Non-pigmented ciliary epithelial cell (primary cell): ENCODE data around the gene B3GALT4.

Experiments used
- DNase-seq: peaks from one replicate; pipeline ENCODE4 v3.0.0-alpha.2; 2010; ENCODE audit warnings: low read depth

Gene B3GALT4

GRCh38 chr6:33315793-33316602 is 39.1 kb downstream of the B3GALT4 start:
- no peak for DNase-seq

- DNase-seq: no peak
Observed at GRCh38 chr6:33316603-33317418, 39.9 kb downstream of the B3GALT4 start.

- no peak for DNase-seq
Observed at GRCh38 chr6:33317419-33317668, 40.4 kb downstream of the B3GALT4 start.

GRCh38 chr6:33317669-33318425 is 40.9 kb downstream of the B3GALT4 start, which contains the start of gene ZBTB22:
TSS of gene ZBTB22 (minus strand) at chr6:33317744. CDS start at chr6:33316916, 828 bp downstream.
- DNase-seq: peak; percentile 98

GRCh38 chr6:33318426-33319073 is 41.6 kb downstream of the B3GALT4 start:
- DNase-seq: no peak

- DNase-seq: no peak
Observed at GRCh38 chr6:33319939-33320314, 43.0 kb downstream of the B3GALT4 start.

- peak; percentile 84 for DNase-seq
Observed at GRCh38 chr6:33320315-33321181, 43.6 kb downstream of the B3GALT4 start.

- DNase-seq: no peak
Observed at GRCh38 chr6:33321227-33321626, 44.3 kb downstream of the B3GALT4 start.

GRCh38 chr6:33323623-33323948 is 46.7 kb downstream of the B3GALT4 start:
- DNase-seq: no peak

GRCh38 chr6:33324125-33324524 is 47.2 kb downstream of the B3GALT4 start:
- no peak for DNase-seq
